Chondrocyte (in vitro differentiated cells): ENCODE measurements around the gene CMIP. TPM values are rescaled to one million over a fixed set of nuclear protein-coding genes. Genes with fewer than 3 reads are reported as not detected.

Experiments used
- DNase-seq: peaks from one replicate; pipeline ENCODE4 v3.0.0; 2021; ENCODE audit warnings: mixed read lengths, low spot score
- H3K27ac Mint-ChIP-seq: one replicate; pipeline ENCODE4 v1.8.0; 2021; ENCODE audit warnings: mild to moderate bottlenecking, moderate library complexity, mixed read lengths; ENCODE audit not compliant: unreplicated experiment
- H3K27me3 Mint-ChIP-seq: 2 replicates; pipeline ENCODE4 v1.8.0; 2021; ENCODE audit warnings: low read depth, mixed read lengths
- H3K36me3 Mint-ChIP-seq: 2 replicates; pipeline ENCODE4 v1.8.0; 2021; ENCODE audit warnings: low read depth, mixed read lengths
- H3K4me1 Mint-ChIP-seq: 2 replicates; pipeline ENCODE4 v1.8.0; 2021; ENCODE audit warnings: low read depth, mild to moderate bottlenecking, mixed read lengths
- H3K4me3 Mint-ChIP-seq: one replicate; pipeline ENCODE4 v1.8.0; 2021; ENCODE audit warnings: mild to moderate bottlenecking, moderate library complexity, mixed read lengths; ENCODE audit not compliant: unreplicated experiment
- H3K9me3 Mint-ChIP-seq: 2 replicates; pipeline ENCODE4 v1.8.0; 2021; ENCODE audit warnings: low read depth, mixed read lengths
- total RNA-seq: library from RNA; stranded (reverse); gene quantifications from 3 replicates; pipeline ENCODE4 v1.2.1, GENCODE V29; 2021
- TF ChIP-seq, protein P1 (sequence below): fragments of 200-600 bp; sonication (generic); IDR thresholded peaks from 2 replicates; pipeline ENCODE4 v1.5.0; 2021; ENCODE audit warnings: antibody characterized with exemption, mild to moderate bottlenecking, moderate library complexity

The CMIP gene
- total RNA-seq, 1 donor from 2014 or later: 62.9 TPM

DNA sequence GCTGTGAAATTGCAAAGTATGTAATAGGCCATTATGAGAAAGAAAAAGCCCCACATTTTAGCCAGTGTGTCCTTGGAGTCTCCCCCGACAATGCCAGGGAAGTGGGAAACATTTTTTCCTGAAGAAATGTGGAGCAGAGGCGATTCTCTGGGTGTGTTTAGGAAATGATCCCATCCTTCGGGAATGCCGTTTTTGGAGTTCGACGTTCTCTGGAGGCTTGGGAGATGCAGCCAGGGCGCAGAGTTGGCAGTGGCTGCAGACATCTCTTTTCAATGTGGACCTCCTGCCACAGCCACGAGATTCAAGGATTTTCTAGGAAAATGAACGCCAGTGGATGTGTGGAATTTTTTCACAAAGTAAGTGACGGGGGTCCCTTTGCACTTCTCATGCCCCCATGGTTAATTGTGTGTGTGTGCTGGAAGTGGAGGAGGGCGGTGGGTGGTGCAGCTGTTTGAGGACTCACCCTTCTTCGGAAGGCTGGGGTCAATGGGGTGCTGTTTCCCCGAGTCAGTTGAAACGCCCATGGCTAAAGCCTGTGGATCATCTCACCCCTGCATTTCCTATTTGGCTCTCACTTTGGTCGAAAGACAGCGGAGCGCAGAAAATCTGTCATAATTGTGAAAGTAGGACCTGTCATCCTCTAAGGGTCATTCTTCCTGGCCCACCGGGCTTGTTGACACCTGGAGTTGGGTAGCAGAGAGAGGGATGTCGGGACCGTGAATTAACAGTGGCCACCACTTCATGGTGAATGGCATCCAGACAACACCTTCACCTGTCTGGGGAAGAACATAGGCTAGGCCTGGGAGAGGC lies 73.2 kb downstream of the CMIP start:
- Mint-ChIP-seq H3K27me3 (no peaks in the 10 kb centered on the region), H3K27ac (peak overlapping the region; percentile 76), H3K4me1 (peaks cover 38% of the 10 kb centered on the region), H3K4me3 (no peak overlapping the region), H3K36me3 (no peaks in the 10 kb centered on the region), H3K9me3 (no peaks in the 10 kb centered on the region)
- peak; percentile 68 for DNase-seq
- TF ChIP-seq, protein P1, sequence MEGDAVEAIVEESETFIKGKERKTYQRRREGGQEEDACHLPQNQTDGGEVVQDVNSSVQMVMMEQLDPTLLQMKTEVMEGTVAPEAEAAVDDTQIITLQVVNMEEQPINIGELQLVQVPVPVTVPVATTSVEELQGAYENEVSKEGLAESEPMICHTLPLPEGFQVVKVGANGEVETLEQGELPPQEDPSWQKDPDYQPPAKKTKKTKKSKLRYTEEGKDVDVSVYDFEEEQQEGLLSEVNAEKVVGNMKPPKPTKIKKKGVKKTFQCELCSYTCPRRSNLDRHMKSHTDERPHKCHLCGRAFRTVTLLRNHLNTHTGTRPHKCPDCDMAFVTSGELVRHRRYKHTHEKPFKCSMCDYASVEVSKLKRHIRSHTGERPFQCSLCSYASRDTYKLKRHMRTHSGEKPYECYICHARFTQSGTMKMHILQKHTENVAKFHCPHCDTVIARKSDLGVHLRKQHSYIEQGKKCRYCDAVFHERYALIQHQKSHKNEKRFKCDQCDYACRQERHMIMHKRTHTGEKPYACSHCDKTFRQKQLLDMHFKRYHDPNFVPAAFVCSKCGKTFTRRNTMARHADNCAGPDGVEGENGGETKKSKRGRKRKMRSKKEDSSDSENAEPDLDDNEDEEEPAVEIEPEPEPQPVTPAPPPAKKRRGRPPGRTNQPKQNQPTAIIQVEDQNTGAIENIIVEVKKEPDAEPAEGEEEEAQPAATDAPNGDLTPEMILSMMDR: no peak

DNA sequence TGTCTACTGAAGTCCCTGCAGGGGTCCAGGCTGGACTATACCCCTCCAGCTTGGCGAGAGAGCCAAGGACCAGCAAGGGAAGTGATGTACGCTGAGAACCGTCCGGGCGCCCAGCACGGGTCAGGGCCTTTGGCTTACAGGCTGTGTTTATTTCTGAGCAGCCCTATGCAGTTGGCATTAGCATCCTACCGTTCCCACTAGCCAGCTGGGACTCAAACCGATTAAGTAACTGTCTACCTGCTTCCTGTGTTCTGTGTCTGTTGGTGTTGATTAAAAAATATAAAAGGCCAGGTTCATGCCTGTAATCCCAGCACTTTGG lies 73.8 kb downstream of the CMIP start:
- DNase-seq: peak; percentile 84
- Mint-ChIP-seq H3K27ac (no peak overlapping the region), H3K4me3 (no peak overlapping the region), H3K36me3 (no peaks in the 10 kb centered on the region), H3K9me3 (no peaks in the 10 kb centered on the region), H3K27me3 (no peaks in the 10 kb centered on the region), H3K4me1 (peaks cover 36% of the 10 kb centered on the region)
- TF ChIP-seq, protein P1: no peak

DNA sequence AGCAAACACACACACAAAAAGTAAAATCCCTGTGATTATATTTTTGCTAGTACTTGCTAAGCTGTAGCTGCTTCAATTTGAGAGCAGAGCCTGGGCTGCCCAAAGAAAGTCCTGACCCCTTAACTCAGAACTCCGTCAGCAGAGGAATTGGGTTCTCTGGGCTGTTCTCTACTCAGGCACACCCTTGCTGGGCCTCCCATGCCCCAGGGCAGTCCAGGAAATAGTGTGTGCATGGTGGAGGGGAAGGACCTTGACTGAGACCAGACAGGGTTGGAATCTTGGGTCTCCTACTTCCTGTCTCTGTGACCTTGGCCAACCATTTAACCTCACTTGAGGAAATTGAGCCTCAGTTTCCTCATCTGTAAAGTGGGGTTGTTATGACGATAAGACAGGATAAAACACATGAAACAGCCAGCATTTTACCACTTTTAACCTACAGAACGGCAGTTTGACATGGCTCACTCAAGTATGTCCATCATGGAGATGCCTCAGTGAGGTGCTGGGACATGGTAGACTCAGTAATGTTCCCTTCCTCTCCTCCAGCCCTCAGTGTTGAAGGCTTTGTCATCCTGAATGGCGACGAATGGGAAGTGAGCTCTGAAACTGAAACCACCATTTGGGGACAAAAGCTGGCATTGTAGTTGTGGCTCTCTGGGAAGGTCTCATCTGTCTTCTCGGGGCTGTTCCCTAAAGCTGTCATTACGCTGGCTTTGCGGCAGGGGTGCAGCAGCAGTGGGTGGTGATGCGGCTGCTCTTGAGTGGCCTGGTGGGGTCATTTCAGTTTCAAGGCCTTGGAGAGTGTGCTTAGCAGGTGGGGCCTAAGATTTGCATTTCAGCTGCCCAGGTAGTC lies 74.9 kb downstream of the CMIP start:
- H3K4me1 Mint-ChIP-seq: peaks cover 31% of the 10 kb centered on the region
- no peak overlapping the region for H3K4me3 Mint-ChIP-seq
- peak; percentile 32 for DNase-seq
- no peaks in the 10 kb centered on the region for H3K36me3 Mint-ChIP-seq
- no peak overlapping the region for H3K27ac Mint-ChIP-seq
- no peaks in the 10 kb centered on the region for H3K9me3 Mint-ChIP-seq
- H3K27me3 Mint-ChIP-seq: no peaks in the 10 kb centered on the region
- TF ChIP-seq, protein P1: no peak

DNA sequence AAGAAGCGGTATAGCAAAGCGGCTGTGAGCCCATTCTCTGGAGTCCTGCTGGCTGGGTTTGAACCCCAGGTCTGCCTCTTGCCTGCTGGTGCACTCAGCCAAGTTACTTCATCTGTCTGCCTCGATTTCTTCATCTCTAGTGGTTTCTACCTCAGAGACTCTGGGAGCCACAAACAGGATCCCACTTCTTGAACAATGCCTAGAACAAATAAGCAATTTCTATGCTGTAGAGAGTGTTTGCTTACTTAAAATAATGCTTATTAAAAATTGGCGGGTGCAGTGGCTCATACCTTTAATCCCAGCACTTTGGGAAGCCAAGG lies 75.5 kb downstream of the CMIP start:
- Mint-ChIP-seq H3K27me3 (no peaks in the 10 kb centered on the region), H3K4me1 (peaks cover 29% of the 10 kb centered on the region), H3K27ac (no peak overlapping the region), H3K4me3 (no peak overlapping the region), H3K9me3 (no peaks in the 10 kb centered on the region), H3K36me3 (no peaks in the 10 kb centered on the region)
- TF ChIP-seq, protein P1: no peak
- no peak for DNase-seq

DNA sequence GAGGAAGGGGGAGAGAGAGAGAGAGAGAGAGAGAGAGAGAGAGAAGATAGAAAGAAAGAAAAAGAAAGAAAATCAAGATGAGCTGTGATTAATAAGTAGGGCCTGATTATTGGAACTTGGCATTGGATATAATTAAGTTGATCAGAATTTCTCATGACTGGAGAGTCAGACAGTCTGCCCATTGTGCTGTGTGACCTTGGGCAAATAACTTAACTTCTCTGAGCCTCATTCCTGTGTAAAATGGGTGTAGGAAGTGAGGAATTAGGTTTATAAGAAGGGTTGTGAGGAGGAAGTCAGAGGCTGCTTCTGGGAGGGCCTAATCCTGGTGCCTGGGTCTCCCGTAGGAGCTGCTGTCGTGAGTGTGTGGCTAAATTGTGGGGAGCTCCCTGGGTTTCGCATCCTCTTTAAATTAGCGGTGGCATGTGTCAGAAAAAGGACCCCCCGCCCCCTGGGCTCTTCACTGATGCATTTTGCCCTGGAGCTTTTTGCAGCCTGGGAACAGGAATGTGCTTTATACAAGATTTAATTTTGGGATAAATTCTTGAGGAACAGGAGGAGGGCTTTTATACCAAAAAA lies 76.0 kb downstream of the CMIP start:
- Mint-ChIP-seq H3K27ac (no peak overlapping the region), H3K4me3 (no peak overlapping the region), H3K9me3 (no peaks in the 10 kb centered on the region), H3K27me3 (no peaks in the 10 kb centered on the region), H3K4me1 (peaks cover 32% of the 10 kb centered on the region), H3K36me3 (no peaks in the 10 kb centered on the region)
- TF ChIP-seq, protein P1: no peak
- no peak for DNase-seq
